ENCODE measurements around the gene NEK6. TPM values are rescaled to one million over a fixed set of nuclear protein-coding genes. Genes with fewer than 3 reads are reported as not detected.

Gene NEK6
- total RNA-seq, 2 experiments from 2014 or later: 5.6 to 16.4 TPM

DNA sequence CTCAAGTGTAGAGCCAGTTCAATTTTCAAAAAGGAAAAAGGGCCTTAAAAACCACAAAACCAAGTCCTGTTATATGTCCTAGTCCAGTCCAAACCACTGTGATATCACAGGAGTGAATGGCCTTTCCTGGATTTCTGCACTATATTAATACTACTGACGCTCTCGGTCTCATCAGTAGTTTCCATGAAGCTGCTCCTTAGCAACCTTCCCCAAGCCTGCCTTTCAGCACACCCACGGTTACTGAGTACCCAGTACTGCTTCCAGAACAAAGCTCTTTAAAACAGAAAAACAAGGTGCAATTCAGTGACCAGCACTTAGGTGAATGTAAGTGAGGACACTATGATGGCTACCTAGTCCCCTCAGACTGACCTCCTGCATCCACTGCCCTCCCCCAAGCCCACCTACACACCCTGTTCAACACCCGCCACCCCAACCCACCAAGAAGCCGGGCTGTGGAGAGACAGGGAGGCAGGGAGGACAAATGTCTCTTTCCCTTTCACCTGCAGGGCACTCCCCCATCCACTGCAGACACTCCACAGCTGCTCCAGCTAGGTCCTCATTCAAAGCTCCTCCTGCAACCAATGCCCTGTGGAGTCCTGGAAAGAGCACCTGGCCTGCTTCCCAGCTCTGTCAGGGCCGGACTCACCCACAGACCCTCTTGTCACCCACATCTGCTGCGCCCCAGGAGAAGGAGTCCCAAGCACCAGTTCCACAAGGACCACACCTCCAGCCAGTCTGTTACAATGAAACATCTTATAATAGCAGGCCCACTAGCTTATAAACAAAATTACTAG, 131.6 kb downstream of the NEK6 start:
- Histone ChIP-seq H4K20me1 (ENCODE audit: insufficient read depth, low read length) (peaks cover 17% of the 10 kb centered on the region), H3K4me1 (ENCODE audit: insufficient read depth, low read length, poor library complexity, severe bottlenecking) (peaks cover 5% of the 10 kb centered on the region), H3K9me2 (ENCODE audit: insufficient read depth, low read length) (no peaks in the 10 kb centered on the region), H3K36me3 (ENCODE audit: insufficient read depth, low read length) (peaks cover 41% of the 10 kb centered on the region), H3K79me2 (ENCODE audit: insufficient read depth, low read depth, low read length) (peaks cover 60% of the 10 kb centered on the region; the same call in 1 of the 2 replicates), H3K4me3 (ENCODE audit: low read depth, low read length, poor library complexity, severe bottlenecking) (no peak overlapping the region), H3K27ac (ENCODE audit: low read depth, low read length, poor library complexity, severe bottlenecking) (no peak overlapping the region), H2AFZ (ENCODE audit: low read length) (no peak overlapping the region), H3K9me3 (ENCODE audit: low read length) (no peaks in the 10 kb centered on the region), H3K4me2 (ENCODE audit: low read length) (no peak overlapping the region)
- BruUV-seq (replicated peaks): no TSS peak
- CTCF ChIA-PET (ENCODE audit: unreplicated experiment): interaction anchor here (0.6 kb wide), 1 partner anchor 192 kb away, joined by 3 read pairs; no protein-coding TSS in a partner anchor
- intact Hi-C loops (cut with micrococcal nuclease; ENCODE audit: unreplicated experiment): no loop called here
- no peak for DNase-seq (ENCODE audit: low spot score)
- POLR2A ChIA-PET: interaction anchor here (0.6 to 2.3 kb wide), 3 partner anchors 10 to 207 kb away, joined by 3 to 4 read pairs (median 4); no protein-coding TSS in a partner anchor
- TF ChIP-seq EZH2phosphoT487 (IDR thresholded peaks at IDR 0.05; ENCODE audit: borderline replicate concordance, low read depth, low read length): no peak
- TF ChIP-seq, protein P1, sequence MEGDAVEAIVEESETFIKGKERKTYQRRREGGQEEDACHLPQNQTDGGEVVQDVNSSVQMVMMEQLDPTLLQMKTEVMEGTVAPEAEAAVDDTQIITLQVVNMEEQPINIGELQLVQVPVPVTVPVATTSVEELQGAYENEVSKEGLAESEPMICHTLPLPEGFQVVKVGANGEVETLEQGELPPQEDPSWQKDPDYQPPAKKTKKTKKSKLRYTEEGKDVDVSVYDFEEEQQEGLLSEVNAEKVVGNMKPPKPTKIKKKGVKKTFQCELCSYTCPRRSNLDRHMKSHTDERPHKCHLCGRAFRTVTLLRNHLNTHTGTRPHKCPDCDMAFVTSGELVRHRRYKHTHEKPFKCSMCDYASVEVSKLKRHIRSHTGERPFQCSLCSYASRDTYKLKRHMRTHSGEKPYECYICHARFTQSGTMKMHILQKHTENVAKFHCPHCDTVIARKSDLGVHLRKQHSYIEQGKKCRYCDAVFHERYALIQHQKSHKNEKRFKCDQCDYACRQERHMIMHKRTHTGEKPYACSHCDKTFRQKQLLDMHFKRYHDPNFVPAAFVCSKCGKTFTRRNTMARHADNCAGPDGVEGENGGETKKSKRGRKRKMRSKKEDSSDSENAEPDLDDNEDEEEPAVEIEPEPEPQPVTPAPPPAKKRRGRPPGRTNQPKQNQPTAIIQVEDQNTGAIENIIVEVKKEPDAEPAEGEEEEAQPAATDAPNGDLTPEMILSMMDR (conservative IDR thresholded peaks at IDR 0.05; ENCODE audit: low read length): no peak

DNA sequence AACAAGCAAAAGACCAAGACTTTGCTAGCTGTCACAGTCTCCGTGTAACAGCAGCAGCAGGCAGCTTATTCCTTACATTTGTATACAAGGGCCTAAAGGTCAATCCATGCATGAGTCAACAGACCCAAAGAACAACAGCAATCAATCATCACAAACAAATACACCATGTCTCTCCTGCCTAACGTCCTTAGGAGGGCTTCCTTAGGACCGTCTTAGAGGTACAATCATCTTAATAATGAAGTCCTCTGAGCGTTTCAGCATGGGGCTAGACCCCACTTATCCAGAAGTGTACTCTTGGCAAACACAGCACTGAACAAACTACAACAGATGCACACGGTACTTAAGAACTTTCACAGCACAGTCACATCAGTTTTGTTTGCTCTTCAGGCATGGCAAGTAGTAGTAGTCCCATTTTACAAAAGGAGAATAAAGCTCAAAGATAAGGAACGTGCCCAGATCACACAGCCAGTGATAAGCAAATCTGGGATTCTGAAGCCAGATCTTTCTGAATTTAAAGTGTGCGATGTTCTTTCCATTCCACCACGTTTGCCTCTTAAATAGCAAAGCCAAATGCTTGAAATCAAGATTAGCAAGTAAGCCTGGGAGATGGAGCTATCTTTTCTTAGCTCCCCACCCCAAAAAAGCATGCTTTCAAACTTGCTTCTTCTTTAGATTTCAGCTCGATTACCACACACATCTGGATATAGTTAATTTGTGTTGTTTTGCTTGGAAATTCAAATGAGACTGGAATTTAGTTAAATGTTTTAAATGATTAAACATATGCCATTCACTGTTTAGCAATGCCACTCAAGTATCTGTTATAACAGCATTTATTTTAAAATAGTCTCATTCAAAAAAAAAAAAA, 133.3 kb downstream of the NEK6 start:
- intact Hi-C loops (cut with micrococcal nuclease; ENCODE audit: unreplicated experiment): no loop called here
- ChIA-PET CTCF (ENCODE audit: unreplicated experiment) (interaction anchor here (0.5 kb wide), 1 partner anchor 54 kb away, joined by 3 read pairs; no protein-coding TSS in a partner anchor), POLR2A (interaction anchor here (0.5 to 1.9 kb wide), 6 partner anchors 15 to 1796 kb away, joined by 3 to 4 read pairs (median 3); no protein-coding TSS in a partner anchor)
- peaks cover 45% of the 10 kb centered on the region for H3K36me3 ChIP-seq (ENCODE audit: insufficient read depth, low read length)
- H3K4me1 ChIP-seq (ENCODE audit: insufficient read depth, low read length, poor library complexity, severe bottlenecking): peaks cover 5% of the 10 kb centered on the region
- no peak overlapping the region for H3K4me3 ChIP-seq (ENCODE audit: low read depth, low read length, poor library complexity, severe bottlenecking)
- H3K9me3 ChIP-seq (ENCODE audit: low read length): no peaks in the 10 kb centered on the region
- no peak overlapping the region for H3K4me2 ChIP-seq (ENCODE audit: low read length)
- peaks cover 23% of the 10 kb centered on the region for H4K20me1 ChIP-seq (ENCODE audit: insufficient read depth, low read length)
- BruUV-seq (replicated peaks): no TSS peak
- no peak for DNase-seq (ENCODE audit: low spot score)
- TF ChIP-seq, protein P1 (conservative IDR thresholded peaks at IDR 0.05; ENCODE audit: low read length): no peak
- no peaks in the 10 kb centered on the region for H3K9me2 ChIP-seq (ENCODE audit: insufficient read depth, low read length)
- H3K79me2 ChIP-seq (ENCODE audit: insufficient read depth, low read depth, low read length): peaks cover 56% of the 10 kb centered on the region; the same call in 1 of the 2 replicates
- H3K27ac ChIP-seq (ENCODE audit: low read depth, low read length, poor library complexity, severe bottlenecking): no peak overlapping the region
- H2AFZ ChIP-seq (ENCODE audit: low read length): no peak overlapping the region
